ENCODE data around the gene C16orf89.

- TF ChIP-seq CTCF (IDR thresholded peaks at IDR 0.05): no peak
- TF ChIP-seq POLR2A (IDR thresholded peaks at IDR 0.05): no peak
Measured at GRCh38 chr16:5027575-5028235, 38.1 kb downstream of the C16orf89 start.

Data from body of pancreas (tissue), 4 donors.